ENCODE data around the gene AIG1.

DNA sequence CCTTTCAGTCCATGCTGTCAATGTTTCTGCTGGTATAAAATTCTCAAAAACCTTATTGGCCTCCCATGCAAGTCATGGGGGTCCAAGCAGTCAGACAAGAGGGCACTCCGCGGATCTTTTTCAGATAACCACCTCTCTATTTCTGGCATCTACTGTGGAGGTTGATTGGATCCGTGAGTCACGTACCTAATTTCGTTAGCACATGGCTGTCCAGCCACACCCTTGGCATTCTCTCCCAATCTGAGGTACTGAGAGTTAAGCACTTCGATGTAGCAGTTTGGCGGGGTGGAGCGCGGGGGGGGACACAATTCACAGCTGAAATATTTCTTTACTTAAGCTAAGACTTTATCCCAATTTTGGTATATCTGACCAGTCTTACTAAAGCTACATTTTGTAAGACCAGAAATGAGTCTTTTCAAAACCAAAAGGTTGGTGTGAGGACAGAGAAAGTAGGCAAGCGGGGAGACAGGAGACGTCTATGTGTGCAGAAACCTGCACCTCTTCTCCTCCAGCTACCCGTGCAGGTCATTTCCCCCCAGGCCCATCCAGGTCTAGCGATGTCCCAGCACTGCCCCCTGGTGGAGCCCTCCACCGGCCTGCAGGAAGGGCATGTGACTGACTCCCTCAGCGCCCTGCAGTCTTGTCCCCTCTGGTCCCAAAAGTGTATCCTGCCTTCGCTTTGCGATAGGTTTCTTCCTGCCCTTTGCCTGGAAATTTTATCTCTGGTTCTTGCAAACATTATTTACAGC, 276.7 kb downstream of the AIG1 start:
- TF ChIP-seq, protein P1, sequence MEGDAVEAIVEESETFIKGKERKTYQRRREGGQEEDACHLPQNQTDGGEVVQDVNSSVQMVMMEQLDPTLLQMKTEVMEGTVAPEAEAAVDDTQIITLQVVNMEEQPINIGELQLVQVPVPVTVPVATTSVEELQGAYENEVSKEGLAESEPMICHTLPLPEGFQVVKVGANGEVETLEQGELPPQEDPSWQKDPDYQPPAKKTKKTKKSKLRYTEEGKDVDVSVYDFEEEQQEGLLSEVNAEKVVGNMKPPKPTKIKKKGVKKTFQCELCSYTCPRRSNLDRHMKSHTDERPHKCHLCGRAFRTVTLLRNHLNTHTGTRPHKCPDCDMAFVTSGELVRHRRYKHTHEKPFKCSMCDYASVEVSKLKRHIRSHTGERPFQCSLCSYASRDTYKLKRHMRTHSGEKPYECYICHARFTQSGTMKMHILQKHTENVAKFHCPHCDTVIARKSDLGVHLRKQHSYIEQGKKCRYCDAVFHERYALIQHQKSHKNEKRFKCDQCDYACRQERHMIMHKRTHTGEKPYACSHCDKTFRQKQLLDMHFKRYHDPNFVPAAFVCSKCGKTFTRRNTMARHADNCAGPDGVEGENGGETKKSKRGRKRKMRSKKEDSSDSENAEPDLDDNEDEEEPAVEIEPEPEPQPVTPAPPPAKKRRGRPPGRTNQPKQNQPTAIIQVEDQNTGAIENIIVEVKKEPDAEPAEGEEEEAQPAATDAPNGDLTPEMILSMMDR (conservative IDR thresholded peaks at IDR 0.05; ENCODE audit: low read depth, low read length): peak; percentile 71
- no peak for TF ChIP-seq EZH2 (IDR thresholded peaks at IDR 0.05; ENCODE audit: borderline replicate concordance, low read depth, low read length, poor library complexity, severe bottlenecking)

Measured in A673 (cell line).